ENCODE results near the gene BOLL. TPM values are rescaled to one million over a fixed set of nuclear protein-coding genes. Genes with fewer than 3 reads are reported as not detected.
A peak's percentile ranks its signal among the peaks of the same experiment; 100 is the strongest.

Gene BOLL
- total and polyA plus RNA-seq, 2 experiments from 2014 or later = 2.0 TPM; not detected in 1

DNA sequence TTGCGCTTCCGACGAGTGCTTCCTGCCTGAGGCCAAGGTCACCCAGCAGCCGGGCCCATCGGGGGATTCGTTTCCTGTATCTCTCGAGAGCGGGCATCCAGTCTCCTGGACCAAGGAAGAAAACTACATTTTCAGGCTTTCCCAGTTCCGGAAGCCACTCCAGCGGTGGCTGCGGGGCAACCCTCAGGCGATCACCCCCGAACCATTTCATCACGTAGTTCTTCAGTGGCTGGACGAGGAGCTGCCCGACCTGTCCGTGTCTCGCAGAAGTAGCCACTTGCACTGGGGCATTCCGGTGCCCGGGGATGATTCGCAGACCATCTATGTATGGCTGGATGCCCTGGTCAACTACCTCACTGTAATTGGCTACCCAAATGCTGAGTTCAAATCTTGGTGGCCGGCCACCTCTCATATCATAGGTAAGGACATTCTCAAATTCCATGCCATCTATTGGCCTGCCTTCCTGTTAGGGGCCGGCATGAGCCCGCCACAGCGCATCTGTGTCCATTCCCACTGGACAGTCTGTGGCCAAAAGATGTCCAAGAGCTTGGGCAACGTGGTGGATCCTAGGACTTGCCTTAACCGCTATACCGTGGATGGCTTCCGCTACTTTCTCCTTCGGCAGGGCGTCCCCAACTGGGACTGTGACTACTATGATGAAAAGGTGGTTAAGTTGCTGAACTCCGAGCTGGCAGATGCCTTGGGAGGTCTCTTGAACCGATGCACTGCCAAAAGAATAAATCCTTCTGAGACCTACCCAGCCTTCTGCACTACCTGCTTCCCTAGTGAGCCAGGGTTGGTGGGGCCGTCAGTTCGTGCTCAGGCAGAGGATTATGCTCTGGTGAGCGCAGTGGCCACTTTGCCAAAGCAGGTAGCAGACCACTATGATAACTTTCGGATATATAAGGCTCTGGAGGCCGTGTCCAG lies 78.9 kb downstream of the BOLL start:
- no peak overlapping the region for H3K27ac ChIP-seq (ENCODE audit: low read depth)
- no peak for DNase-seq (ENCODE audit: low spot score)

More for the DNA sequence above, 78.9 kb downstream of the BOLL start:
- Mint-ChIP-seq H3K9me3 (no peaks in the 10 kb centered on the region; the same call in 2 of the 3 replicates), H3K36me3 (ENCODE audit: low read depth) (peaks cover 35% of the 10 kb centered on the region), H3K4me3 (peak overlapping the region; percentile 92), H3K27me3 (ENCODE audit: insufficient read depth, low read depth, poor library complexity) (peaks cover 14% of the 10 kb centered on the region), H3K27ac (peak overlapping the region; percentile 73; the same call in 1 of the 2 replicates), H3K4me1 (peaks cover 28% of the 10 kb centered on the region)
- no peaks in the 10 kb centered on the region for H3K9me2 ChIP-seq (ENCODE audit: insufficient read depth)
- H4K20me1 ChIP-seq (replicated peaks; ENCODE audit: insufficient read depth) = peaks cover 33% of the 10 kb centered on the region
- no peak overlapping the region for H2AFZ ChIP-seq
- H3K4me1 ChIP-seq (ENCODE audit: insufficient read depth) = peaks cover 24% of the 10 kb centered on the region
- no peak for TF ChIP-seq STAT1 (IDR thresholded peaks at IDR 0.05; ENCODE audit: unreplicated experiment)
- TF ChIP-seq JUNB (IDR thresholded peaks at IDR 0.05; ENCODE audit: unreplicated experiment) = no peak
- TF ChIP-seq, protein P1, sequence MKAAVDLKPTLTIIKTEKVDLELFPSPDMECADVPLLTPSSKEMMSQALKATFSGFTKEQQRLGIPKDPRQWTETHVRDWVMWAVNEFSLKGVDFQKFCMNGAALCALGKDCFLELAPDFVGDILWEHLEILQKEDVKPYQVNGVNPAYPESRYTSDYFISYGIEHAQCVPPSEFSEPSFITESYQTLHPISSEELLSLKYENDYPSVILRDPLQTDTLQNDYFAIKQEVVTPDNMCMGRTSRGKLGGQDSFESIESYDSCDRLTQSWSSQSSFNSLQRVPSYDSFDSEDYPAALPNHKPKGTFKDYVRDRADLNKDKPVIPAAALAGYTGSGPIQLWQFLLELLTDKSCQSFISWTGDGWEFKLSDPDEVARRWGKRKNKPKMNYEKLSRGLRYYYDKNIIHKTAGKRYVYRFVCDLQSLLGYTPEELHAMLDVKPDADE (IDR thresholded peaks at IDR 0.05) = no peak
- no peak for TF ChIP-seq CREB1 (CRISPR knock-in tag; IDR thresholded peaks at IDR 0.05; ENCODE audit: low read depth)
- no peak for TF ChIP-seq EZH2 (IDR thresholded peaks at IDR 0.05; ENCODE audit: low read depth, unreplicated experiment)
- TF ChIP-seq, protein P2, sequence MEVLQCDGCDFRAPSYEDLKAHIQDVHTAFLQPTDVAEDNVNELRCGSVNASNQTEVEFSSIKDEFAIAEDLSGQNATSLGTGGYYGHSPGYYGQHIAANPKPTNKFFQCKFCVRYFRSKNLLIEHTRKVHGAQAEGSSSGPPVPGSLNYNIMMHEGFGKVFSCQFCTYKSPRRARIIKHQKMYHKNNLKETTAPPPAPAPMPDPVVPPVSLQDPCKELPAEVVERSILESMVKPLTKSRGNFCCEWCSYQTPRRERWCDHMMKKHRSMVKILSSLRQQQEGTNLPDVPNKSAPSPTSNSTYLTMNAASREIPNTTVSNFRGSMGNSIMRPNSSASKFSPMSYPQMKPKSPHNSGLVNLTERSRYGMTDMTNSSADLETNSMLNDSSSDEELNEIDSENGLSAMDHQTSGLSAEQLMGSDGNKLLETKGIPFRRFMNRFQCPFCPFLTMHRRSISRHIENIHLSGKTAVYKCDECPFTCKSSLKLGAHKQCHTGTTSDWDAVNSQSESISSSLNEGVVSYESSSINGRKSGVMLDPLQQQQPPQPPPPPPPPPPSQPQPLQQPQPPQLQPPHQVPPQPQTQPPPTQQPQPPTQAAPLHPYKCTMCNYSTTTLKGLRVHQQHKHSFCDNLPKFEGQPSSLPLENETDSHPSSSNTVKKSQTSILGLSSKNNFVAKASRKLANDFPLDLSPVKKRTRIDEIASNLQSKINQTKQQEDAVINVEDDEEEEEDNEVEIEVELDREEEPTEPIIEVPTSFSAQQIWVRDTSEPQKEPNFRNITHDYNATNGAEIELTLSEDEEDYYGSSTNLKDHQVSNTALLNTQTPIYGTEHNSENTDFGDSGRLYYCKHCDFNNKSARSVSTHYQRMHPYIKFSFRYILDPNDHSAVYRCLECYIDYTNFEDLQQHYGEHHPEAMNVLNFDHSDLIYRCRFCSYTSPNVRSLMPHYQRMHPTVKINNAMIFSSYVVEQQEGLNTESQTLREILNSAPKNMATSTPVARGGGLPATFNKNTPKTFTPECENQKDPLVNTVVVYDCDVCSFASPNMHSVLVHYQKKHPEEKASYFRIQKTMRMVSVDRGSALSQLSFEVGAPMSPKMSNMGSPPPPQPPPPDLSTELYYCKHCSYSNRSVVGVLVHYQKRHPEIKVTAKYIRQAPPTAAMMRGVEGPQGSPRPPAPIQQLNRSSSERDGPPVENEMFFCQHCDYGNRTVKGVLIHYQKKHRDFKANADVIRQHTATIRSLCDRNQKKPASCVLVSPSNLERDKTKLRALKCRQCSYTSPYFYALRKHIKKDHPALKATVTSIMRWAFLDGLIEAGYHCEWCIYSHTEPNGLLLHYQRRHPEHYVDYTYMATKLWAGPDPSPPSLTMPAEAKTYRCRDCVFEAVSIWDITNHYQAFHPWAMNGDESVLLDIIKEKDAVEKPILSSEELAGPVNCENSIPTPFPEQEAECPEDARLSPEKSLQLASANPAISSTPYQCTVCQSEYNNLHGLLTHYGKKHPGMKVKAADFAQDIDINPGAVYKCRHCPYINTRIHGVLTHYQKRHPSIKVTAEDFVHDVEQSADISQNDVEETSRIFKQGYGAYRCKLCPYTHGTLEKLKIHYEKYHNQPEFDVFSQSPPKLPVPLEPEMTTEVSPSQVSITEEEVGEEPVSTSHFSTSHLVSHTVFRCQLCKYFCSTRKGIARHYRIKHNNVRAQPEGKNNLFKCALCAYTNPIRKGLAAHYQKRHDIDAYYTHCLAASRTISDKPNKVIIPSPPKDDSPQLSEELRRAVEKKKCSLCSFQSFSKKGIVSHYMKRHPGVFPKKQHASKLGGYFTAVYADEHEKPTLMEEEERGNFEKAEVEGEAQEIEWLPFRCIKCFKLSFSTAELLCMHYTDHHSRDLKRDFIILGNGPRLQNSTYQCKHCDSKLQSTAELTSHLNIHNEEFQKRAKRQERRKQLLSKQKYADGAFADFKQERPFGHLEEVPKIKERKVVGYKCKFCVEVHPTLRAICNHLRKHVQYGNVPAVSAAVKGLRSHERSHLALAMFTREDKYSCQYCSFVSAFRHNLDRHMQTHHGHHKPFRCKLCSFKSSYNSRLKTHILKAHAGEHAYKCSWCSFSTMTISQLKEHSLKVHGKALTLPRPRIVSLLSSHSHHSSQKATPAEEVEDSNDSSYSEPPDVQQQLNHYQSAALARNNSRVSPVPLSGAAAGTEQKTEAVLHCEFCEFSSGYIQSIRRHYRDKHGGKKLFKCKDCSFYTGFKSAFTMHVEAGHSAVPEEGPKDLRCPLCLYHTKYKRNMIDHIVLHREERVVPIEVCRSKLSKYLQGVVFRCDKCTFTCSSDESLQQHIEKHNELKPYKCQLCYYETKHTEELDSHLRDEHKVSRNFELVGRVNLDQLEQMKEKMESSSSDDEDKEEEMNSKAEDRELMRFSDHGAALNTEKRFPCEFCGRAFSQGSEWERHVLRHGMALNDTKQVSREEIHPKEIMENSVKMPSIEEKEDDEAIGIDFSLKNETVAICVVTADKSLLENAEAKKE (CRISPR knock-in tag; IDR thresholded peaks at IDR 0.05) = no peak
- TF ChIP-seq, protein P3, sequence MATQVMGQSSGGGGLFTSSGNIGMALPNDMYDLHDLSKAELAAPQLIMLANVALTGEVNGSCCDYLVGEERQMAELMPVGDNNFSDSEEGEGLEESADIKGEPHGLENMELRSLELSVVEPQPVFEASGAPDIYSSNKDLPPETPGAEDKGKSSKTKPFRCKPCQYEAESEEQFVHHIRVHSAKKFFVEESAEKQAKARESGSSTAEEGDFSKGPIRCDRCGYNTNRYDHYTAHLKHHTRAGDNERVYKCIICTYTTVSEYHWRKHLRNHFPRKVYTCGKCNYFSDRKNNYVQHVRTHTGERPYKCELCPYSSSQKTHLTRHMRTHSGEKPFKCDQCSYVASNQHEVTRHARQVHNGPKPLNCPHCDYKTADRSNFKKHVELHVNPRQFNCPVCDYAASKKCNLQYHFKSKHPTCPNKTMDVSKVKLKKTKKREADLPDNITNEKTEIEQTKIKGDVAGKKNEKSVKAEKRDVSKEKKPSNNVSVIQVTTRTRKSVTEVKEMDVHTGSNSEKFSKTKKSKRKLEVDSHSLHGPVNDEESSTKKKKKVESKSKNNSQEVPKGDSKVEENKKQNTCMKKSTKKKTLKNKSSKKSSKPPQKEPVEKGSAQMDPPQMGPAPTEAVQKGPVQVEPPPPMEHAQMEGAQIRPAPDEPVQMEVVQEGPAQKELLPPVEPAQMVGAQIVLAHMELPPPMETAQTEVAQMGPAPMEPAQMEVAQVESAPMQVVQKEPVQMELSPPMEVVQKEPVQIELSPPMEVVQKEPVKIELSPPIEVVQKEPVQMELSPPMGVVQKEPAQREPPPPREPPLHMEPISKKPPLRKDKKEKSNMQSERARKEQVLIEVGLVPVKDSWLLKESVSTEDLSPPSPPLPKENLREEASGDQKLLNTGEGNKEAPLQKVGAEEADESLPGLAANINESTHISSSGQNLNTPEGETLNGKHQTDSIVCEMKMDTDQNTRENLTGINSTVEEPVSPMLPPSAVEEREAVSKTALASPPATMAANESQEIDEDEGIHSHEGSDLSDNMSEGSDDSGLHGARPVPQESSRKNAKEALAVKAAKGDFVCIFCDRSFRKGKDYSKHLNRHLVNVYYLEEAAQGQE (IDR thresholded peaks at IDR 0.05; ENCODE audit: unreplicated experiment) = no peak
- TF ChIP-seq, protein P4, sequence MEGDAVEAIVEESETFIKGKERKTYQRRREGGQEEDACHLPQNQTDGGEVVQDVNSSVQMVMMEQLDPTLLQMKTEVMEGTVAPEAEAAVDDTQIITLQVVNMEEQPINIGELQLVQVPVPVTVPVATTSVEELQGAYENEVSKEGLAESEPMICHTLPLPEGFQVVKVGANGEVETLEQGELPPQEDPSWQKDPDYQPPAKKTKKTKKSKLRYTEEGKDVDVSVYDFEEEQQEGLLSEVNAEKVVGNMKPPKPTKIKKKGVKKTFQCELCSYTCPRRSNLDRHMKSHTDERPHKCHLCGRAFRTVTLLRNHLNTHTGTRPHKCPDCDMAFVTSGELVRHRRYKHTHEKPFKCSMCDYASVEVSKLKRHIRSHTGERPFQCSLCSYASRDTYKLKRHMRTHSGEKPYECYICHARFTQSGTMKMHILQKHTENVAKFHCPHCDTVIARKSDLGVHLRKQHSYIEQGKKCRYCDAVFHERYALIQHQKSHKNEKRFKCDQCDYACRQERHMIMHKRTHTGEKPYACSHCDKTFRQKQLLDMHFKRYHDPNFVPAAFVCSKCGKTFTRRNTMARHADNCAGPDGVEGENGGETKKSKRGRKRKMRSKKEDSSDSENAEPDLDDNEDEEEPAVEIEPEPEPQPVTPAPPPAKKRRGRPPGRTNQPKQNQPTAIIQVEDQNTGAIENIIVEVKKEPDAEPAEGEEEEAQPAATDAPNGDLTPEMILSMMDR (conservative IDR thresholded peaks at IDR 0.05; ENCODE audit: low read depth in 2 of 2) = no peak
- no peak for TF ChIP-seq ZNF331 (CRISPR knock-in tag; IDR thresholded peaks at IDR 0.05; ENCODE audit: low read depth)
- no peak for TF ChIP-seq NANOG (IDR thresholded peaks at IDR 0.05; ENCODE audit: borderline replicate concordance)
- TF ChIP-seq ZNF114 (CRISPR knock-in tag; IDR thresholded peaks at IDR 0.05) = no peak
- TF ChIP-seq EZH2phosphoT487 (IDR thresholded peaks at IDR 0.05; ENCODE audit: unreplicated experiment) = no peak
- no peak for TF ChIP-seq POLR2AphosphoS5 (IDR thresholded peaks at IDR 0.05; ENCODE audit: low read depth)
- H3F3A ChIP-seq (replicated peaks; ENCODE audit: low read depth) = no peaks in the 10 kb centered on the region
- peak overlapping the region; percentile 81 for H3K4me3 ChIP-seq
- peak; percentile 11 for ATAC-seq
- no peaks in the 10 kb centered on the region for H3K36me3 ChIP-seq (ENCODE audit: insufficient read depth)
- no peaks in the 10 kb centered on the region for H3K27me3 ChIP-seq (ENCODE audit: insufficient read depth)
- H3K79me2 ChIP-seq (replicated peaks; ENCODE audit: insufficient read depth) = peaks cover 59% of the 10 kb centered on the region
- H3K4me2 ChIP-seq = peak overlapping the region; percentile 75
